ENCODE data around the gene TEKT5.

TEKT5 gene

DNA sequence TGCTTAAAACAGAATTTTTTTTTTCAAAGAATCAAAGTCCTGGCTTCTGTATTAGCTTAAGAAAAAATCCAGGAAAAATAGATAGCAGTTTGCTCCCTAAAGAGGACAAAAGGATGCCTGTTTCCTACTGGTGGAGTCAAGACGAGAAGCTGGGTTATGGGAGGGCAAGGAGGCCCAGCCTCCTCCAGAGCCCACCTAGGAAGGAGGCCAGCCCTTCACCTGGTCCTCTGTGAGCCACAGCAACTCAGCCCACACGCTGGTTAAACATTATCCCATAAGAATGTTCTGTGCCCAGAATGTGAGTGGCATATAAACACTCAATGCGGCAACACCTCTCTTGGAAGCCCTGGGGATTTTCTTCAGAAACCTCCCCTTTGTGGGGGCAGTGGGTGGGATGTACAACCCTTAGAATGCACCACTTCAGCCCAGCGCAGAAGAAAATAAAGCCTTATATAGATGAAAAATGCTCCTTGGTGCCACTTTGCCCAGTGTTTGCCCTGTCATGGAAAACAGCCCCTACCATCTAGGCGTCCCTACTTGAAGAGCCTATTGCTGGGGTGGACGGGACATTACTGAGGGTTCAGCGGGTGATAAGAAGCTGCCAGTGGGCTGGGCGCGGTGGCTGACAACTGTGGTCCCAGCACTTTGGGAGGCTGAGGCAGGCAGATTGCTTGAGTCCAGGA lies 48.0 kb downstream of the TEKT5 start:
- Histone ChIP-seq H4K20me1 (ENCODE audit: low read depth, low read length) (no peaks in the 10 kb centered on the region), H3K9me2 (replicated peaks; ENCODE audit: insufficient read depth, low read length) (no peaks in the 10 kb centered on the region), H3F3A (ENCODE audit: insufficient read depth) (no peaks in the 10 kb centered on the region), H3K79me2 (ENCODE audit: insufficient read depth, low read length) (no peaks in the 10 kb centered on the region), H3K9me3 (ENCODE audit: insufficient read depth, low read length) (no peaks in the 10 kb centered on the region), H3K4me3 (ENCODE audit: insufficient read depth, low read length, poor library complexity, severe bottlenecking) (no peak overlapping the region), H3K4me2 (ENCODE audit: low read depth, low read length, poor library complexity, severe bottlenecking) (no peak overlapping the region), H3K27me3 (ENCODE audit: low read length) (no peaks in the 10 kb centered on the region), H3K36me3 (ENCODE audit: low read length) (no peaks in the 10 kb centered on the region), H3K9ac (ENCODE audit: low read length) (no peak overlapping the region), H2AFZ (ENCODE audit: low read depth, low read length, severe bottlenecking) (no peak overlapping the region), H3K27ac (ENCODE audit: low read depth, low read length) (no peak overlapping the region)
- TF ChIP-seq CTCF (IDR thresholded peaks at IDR 0.05; ENCODE audit: insufficient read depth, low read length, poor library complexity, severe bottlenecking) (no peak), EZH2phosphoT487 (conservative IDR thresholded peaks at IDR 0.05; ENCODE audit: low read length) (no peak)

DNA sequence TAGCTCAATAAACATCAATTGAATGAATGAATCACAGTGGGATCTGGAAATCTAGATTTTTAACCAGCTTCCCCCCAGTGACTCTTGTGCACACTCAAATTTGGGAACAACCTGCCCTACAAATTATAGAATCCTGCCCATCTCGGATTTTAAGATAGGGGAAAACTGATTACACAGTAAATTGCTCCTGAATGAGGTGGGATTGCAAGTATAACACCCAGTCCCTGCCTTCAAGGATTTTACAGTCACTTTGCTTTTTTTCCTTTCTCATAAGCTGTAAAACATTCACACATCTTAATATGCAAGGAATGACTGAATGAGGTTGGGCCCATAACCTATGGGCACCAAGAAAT lies 48.5 kb downstream of the TEKT5 start:
- Histone ChIP-seq H3K27ac (ENCODE audit: low read depth, low read length) (no peak overlapping the region), H3K4me2 (ENCODE audit: low read depth, low read length, poor library complexity, severe bottlenecking) (no peak overlapping the region), H3K9me2 (replicated peaks; ENCODE audit: insufficient read depth, low read length) (no peaks in the 10 kb centered on the region), H2AFZ (ENCODE audit: low read depth, low read length, severe bottlenecking) (no peak overlapping the region), H3F3A (ENCODE audit: insufficient read depth) (no peaks in the 10 kb centered on the region), H3K27me3 (ENCODE audit: low read length) (no peaks in the 10 kb centered on the region), H3K9ac (ENCODE audit: low read length) (no peak overlapping the region), H3K4me3 (ENCODE audit: insufficient read depth, low read length, poor library complexity, severe bottlenecking) (no peak overlapping the region), H3K79me2 (ENCODE audit: insufficient read depth, low read length) (no peaks in the 10 kb centered on the region), H3K9me3 (ENCODE audit: insufficient read depth, low read length) (no peaks in the 10 kb centered on the region; the same call in 1 of the 2 replicates), H3K36me3 (ENCODE audit: low read length) (no peaks in the 10 kb centered on the region), H4K20me1 (ENCODE audit: low read depth, low read length) (no peaks in the 10 kb centered on the region)
- TF ChIP-seq EZH2phosphoT487 (conservative IDR thresholded peaks at IDR 0.05; ENCODE audit: low read length) (no peak), CTCF (IDR thresholded peaks at IDR 0.05; ENCODE audit: insufficient read depth, low read length, poor library complexity, severe bottlenecking) (no peak)

GRCh38 chr16:10644092-10644491 lies 50.6 kb downstream of the TEKT5 start:
- H3K9ac ChIP-seq (ENCODE audit: low read length): no peak overlapping the region
- H3K4me2 ChIP-seq (ENCODE audit: low read depth, low read length, poor library complexity, severe bottlenecking): no peak overlapping the region
- H3K4me3 ChIP-seq (ENCODE audit: insufficient read depth, low read length, poor library complexity, severe bottlenecking): no peak overlapping the region
- no peaks in the 10 kb centered on the region for H3K36me3 ChIP-seq (ENCODE audit: low read length)
- no peak overlapping the region for H3K27ac ChIP-seq (ENCODE audit: low read depth, low read length)
- H3K27me3 ChIP-seq (ENCODE audit: low read length): no peaks in the 10 kb centered on the region
- TF ChIP-seq CTCF (IDR thresholded peaks at IDR 0.05; ENCODE audit: insufficient read depth, low read length, poor library complexity, severe bottlenecking): no peak
- no peak for TF ChIP-seq EZH2phosphoT487 (conservative IDR thresholded peaks at IDR 0.05; ENCODE audit: low read length)
- no peak overlapping the region for H2AFZ ChIP-seq (ENCODE audit: low read depth, low read length, severe bottlenecking)
- no peaks in the 10 kb centered on the region; the same call in 1 of the 2 replicates for H3K9me3 ChIP-seq (ENCODE audit: insufficient read depth, low read length)
- no peaks in the 10 kb centered on the region for H3F3A ChIP-seq (ENCODE audit: insufficient read depth)
- H4K20me1 ChIP-seq (ENCODE audit: low read depth, low read length): no peaks in the 10 kb centered on the region
- H3K79me2 ChIP-seq (ENCODE audit: insufficient read depth, low read length): no peaks in the 10 kb centered on the region
- no peaks in the 10 kb centered on the region for H3K9me2 ChIP-seq (replicated peaks; ENCODE audit: insufficient read depth, low read length)

Measured in SU-DHL-6 (cell line).